ENCODE data around the gene CCRL2.
A peak's percentile ranks its signal among the peaks of the same experiment; 100 is the strongest.

CCRL2 gene

DNA sequence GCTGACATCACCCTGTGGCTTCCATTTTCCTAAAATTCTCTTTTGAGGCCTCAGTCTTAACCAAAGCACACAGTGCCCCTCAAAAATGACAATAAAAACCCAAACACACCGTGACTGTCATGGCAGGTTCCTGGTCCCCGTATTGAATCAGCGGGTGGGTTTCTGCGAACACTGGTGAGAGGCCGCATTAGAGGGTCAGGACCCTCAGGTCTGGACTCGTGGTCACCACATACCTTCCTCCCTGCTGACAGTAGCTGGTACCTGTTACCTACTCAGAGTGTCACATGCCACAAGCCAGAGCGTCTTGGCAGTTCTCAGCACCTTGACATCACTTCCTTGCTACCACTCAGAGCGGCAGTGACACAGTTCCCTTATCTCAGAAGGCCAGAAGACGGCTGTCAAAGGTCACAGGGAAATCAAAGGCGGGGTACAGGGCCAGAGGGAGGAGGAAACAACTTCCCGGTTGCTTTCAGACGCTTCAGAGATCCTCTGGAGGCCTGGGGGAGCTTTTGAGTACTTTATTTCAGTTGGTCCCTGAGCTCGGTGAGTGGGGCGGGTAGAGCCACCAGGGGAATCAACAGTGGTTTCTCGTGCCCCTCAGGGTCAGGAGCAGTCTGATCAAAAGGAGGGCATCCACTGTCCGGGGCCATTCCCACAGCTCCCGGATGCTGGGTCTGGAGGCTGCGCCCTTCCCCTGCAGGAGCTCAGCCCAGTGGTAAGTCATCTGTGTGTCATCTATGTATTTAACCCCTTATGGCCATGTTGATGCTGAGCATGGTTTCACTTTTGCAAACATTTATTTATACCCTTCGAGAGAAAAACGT, at the start of gene CCRL2, which contains the start of gene CCR5AS:
TSS of gene CCRL2 (plus strand) at position 472 of the 824 bp plus-strand sequence. CDS start 821 bp downstream, outside the sequence.
TSS of gene CCR5AS (minus strand) at position 279 of the 824 bp plus-strand sequence.
- peak; percentile 92 for ATAC-seq

GRCh38 chr3:46358466-46358865, 48.6 kb upstream of the CCRL2 start:
- ATAC-seq = no peak

DNA sequence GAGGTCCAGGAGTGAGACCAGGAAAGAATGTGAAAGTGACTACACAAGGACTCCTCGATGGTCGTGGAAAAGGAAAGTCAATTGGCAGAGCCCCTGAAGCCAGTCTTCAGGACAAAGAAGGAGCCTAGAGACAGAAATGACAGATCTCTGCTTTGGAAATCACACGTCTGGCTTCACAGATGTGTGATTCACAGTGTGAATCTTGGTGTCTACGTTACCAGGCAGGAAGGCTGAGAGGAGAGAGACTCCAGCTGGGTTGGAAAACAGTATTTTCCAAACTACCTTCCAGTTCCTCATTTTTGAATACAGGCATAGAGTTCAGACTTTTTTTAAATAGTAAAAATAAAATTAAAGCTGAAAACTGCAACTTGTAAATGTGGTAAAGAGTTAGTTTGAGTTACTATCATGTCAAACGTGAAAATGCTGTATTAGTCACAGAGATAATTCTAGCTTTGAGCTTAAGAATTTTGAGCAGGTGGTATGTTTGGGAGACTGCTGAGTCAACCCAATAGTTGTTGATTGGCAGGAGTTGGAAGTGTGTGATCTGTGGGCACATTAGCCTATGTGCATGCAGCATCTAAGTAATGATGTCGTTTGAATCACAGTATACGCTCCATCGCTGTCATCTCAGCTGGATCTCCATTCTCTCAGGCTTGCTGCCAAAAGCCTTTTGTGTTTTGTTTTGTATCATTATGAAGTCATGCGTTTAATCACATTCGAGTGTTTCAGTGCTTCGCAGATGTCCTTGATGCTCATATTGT, 47.1 kb upstream of the CCRL2 start:
- peak; percentile 92 to 93 for ATAC-seq

- no peak for ATAC-seq
These were observed 46.2 kb upstream of the CCRL2 start for GRCh38 chr3:46360907-46361306.

- no peak for ATAC-seq
These were observed 45.4 kb upstream of the CCRL2 start for GRCh38 chr3:46361408-46362283.

- no peak for ATAC-seq
These were observed 42.0 kb upstream of the CCRL2 start for GRCh38 chr3:46365041-46365440.

DNA sequence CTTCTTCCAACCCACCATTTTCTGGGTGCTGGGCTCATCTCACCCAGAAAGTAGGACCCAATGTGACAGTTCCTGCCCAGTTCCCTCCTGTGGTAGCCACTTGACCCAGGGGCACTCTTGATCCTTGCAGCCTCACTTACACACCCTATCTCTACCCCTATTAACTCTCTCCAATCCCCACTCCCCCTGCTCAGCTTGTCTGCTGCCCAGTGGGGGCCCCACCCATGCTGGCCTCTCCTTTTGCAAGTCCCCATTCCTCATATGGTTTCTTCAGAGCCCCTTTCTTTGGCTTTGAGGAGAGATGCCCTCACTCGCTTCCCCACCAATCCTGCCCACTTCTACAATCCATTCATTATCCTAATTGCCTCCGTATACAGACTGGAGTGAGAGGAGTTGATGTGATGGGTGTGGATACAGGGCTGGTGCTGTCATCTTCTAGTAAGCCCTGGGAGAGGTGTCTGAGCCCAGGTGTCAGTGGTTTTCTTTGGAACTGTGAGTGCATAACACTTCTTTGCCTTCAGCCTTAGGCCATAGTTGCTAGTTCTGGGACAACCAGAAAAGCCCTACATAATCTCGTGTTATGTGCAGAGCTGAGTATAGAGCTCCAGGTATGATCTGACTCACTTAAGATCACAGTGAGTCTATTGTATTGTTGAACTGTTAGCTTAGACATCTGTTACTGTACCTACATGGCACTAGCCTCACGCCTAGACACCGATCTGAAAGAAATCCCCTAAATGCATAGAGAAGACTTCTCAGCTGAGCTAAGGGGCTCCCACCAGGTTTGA, 41.1 kb upstream of the CCRL2 start:
- no peak for ATAC-seq

GRCh38 chr3:46367811-46368210, 39.2 kb upstream of the CCRL2 start:
- no peak for ATAC-seq

GRCh38 chr3:46368569-46368968, 38.5 kb upstream of the CCRL2 start:
- ATAC-seq = peak; percentile 29 to 30

- no peak for ATAC-seq
These were observed 37.9 kb upstream of the CCRL2 start for GRCh38 chr3:46369151-46369550.

GRCh38 chr3:46369675-46370132, 37.4 kb upstream of the CCRL2 start:
- ATAC-seq = peak; percentile 81

DNA sequence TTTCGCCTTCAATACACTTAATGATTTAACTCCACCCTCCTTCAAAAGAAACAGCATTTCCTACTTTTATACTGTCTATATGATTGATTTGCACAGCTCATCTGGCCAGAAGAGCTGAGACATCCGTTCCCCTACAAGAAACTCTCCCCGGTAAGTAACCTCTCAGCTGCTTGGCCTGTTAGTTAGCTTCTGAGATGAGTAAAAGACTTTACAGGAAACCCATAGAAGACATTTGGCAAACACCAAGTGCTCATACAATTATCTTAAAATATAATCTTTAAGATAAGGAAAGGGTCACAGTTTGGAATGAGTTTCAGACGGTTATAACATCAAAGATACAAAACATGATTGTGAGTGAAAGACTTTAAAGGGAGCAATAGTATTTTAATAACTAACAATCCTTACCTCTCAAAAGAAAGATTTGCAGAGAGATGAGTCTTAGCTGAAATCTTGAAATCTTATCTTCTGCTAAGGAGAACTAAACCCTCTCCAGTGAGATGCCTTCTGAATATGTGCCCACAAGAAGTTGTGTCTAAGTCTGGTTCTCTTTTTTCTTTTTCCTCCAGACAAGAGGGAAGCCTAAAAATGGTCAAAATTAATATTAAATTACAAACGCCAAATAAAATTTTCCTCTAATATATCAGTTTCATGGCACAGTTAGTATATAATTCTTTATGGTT, 36.1 kb upstream of the CCRL2 start, which contains the start of gene CCR5:
TSS of gene CCR5 (plus strand) at position 108 of the 680 bp plus-strand sequence. CDS start 1,957 bp downstream, outside the sequence.
- peak; percentile 54 to 55 for ATAC-seq

- no peak for ATAC-seq
These were observed 35.3 kb upstream of the CCRL2 start for GRCh38 chr3:46371519-46372340.

- ATAC-seq = no peak
These were observed 34.3 kb upstream of the CCRL2 start for GRCh38 chr3:46372492-46373359.

- no peak for ATAC-seq
These were observed 32.3 kb upstream of the CCRL2 start for GRCh38 chr3:46374755-46375154.

DNA sequence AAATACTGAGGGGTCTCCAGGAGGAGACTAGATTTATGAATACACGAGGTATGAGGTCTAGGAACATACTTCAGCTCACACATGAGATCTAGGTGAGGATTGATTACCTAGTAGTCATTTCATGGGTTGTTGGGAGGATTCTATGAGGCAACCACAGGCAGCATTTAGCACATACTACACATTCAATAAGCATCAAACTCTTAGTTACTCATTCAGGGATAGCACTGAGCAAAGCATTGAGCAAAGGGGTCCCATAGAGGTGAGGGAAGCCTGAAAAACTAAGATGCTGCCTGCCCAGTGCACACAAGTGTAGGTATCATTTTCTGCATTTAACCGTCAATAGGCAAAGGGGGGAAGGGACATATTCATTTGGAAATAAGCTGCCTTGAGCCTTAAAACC, 31.8 kb upstream of the CCRL2 start:
- ATAC-seq = peak; percentile 30 to 41

DNA sequence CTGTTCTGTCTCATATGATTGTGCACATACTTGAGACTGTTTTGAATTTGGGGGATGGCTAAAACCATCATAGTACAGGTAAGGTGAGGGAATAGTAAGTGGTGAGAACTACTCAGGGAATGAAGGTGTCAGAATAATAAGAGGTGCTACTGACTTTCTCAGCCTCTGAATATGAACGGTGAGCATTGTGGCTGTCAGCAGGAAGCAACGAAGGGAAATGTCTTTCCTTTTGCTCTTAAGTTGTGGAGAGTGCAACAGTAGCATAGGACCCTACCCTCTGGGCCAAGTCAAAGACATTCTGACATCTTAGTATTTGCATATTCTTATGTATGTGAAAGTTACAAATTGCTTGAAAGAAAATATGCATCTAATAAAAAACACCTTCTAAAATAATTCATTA, 31.2 kb upstream of the CCRL2 start:
- ATAC-seq = no peak

DNA sequence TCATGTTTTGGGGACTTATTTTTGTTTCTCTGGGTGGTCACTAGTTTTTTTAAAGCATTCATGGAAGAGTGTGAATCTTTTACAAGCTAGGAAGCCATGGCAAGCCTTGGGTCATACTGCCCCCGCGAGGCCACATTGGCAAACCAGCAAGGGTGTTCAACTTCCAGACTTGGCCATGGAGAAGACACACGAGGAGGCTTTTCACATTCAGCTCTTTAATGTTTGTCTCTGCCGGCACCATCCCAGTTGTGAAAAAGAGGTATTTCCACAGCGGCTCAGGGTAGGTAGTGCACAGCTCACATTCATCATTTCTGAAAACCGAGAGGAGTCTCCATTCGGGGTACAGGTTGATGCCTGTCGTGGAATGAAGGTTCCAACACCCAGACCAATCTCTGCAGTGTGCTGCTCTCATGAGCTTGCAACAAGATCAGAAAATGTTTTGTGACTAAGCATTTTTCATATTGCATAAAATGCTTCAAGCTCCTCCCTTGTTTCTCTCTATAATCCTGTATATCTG, 28.6 kb upstream of the CCRL2 start:
- no peak for ATAC-seq

Measured in activated CD4-positive, CD25-positive, alpha-beta regulatory T cell treated with anti-CD3 and anti-CD28 coated beads, Interleukin-2, amount 50 U/mL, for 24 hours (primary cell).